Stimulated activated CD8-positive, alpha-beta memory T cell treated with anti-CD3 and anti-CD28 coated beads, Interleukin-7, amount 100 ng/mL, for 48 hours (primary cell): Measurements from ENCODE around the gene HOXB7.

Experiments used
- DNase-seq, 2 donors: peaks; one replicate each; pipeline ENCODE4 v3.0.0-alpha.2; 2020; ENCODE audit warnings: low read depth in 1 of 2; ENCODE audit errors: extremely low read depth in 1 of 2

HOXB7 gene

DNA sequence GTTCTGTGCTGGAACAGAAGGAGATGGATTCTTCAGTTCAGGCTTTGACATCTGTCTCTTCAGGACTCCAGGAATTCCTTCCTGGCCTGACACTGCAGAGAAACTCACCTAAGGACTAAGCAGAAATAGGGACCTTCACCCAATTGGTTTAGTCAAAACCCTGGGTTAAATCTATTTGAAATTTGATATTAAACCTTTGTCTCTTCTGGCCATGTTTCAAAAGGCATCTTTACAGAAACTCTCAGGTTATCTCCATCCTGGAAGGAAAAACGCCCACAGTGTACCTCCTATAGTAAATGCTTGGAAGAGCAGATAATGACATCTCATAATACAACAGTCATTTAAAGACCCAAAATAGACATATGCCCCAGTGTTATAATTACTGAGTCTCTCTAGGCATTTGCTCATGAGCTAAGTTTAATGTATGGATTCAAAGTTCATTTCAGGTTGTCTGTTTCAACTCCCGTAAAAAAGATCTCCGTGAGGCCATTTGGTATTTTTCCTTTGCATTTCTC, 27.1 kb downstream of the HOXB7 start:
- DNase-seq: no peak

DNA sequence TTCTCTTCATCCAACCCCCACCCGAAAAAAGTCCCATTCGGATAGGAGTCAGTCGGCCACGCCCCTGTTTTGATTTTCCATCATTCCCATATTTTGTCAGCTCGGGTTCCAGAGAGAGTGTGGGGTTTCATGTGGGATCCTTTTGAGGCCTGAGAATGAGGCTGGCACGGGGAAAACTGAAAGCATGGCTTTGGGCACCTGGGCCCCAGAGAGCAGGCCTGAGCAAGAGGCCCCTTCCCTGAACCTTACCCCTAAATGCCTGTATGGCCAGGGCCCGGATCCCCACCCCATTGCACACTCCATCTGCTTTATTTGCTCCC, 28.1 kb downstream of the HOXB7 start:
- no peak for DNase-seq

DNA sequence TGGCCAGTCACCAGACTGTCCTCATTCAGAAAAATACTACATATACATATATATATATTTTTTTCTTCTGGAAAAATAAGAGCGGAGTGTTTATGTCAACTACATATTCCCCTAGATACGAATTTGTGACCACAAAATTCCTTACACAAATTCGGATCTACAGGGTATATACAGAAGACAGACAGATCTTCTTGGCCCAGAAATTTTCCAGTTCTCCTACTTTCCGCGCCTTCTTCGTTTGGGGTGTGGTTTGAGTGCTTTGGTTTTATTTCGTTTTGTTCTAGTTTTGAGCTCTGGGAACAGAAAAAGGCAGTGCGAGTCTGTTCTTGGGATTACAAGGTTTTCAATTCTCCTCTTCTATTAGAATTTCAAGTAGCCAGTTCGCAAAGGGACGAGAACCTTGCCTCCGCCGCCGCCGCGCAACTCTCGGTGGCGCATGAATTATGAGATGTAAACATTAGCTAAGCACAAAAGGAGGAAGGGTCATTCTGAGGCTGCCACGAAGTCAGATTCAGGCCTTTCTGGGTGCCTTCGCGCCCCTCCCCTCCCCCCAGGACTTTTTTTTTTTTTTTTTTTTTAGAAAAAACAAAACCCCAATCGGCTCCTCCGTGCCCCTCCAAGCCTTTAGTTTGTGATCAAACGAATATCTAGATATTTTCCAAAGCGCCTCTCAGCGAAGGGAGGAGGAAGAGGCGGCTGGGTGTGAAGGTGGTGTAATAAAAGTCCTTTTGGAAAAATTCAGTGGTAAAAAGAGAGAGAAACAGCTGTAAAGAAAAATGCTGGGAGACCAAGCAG, 30.9 kb downstream of the HOXB7 start:
- DNase-seq: no peak

DNA sequence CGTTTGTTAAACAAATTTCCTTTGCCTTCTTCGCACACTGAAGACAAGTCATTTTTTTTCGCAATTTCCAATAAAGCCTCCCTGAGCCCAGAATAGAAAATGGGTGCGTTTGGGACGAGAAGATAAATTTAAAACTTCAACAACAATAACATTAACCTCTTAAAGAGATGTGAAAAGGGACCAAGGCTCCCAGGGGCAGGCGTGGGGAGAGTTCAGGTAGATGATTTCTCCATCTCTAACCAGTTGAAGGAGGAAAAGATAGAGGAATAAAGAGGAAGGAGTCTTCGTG, 31.4 kb downstream of the HOXB7 start:
- DNase-seq: no peak

DNA sequence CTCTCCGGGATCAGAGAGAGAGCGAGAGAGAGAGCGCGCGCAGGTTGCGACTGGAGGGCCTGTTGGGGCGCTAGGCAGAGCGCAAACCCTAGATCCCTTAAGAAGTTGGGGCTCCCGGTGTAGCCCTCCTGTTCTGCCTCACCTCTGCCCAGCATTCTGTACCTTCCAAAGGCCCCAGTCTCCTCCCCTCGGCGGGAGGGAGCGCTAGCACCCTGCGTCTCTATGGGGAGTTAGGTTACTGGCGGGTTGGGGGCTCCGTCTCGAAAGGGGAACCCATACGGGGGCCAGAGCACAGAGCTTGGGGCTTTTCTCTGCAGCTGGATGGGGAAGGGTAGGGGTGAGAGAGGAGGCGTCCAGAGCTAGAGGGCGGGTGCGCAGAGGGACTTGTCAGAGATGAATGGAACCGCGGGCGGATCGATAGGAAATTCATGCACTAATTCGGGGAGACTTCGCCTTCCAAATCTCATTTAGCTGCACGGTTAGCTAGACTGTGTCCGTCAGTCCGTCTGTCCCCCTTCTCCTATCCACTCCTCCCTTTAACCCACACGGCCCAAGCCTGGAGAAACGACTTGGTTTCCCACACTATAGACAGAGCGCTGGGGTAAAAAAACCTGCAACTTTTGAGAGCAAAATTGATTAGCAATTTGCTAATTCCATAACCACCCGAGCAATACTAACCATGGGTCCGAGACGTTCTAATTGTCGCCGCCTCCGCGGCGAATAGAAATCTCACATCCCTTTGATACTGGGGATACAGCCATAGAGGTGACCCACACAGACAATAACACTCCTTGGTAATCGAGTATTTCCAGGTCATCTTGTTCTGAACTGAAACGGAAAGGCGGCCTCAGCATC, 32.0 kb downstream of the HOXB7 start:
- no peak for DNase-seq

DNA sequence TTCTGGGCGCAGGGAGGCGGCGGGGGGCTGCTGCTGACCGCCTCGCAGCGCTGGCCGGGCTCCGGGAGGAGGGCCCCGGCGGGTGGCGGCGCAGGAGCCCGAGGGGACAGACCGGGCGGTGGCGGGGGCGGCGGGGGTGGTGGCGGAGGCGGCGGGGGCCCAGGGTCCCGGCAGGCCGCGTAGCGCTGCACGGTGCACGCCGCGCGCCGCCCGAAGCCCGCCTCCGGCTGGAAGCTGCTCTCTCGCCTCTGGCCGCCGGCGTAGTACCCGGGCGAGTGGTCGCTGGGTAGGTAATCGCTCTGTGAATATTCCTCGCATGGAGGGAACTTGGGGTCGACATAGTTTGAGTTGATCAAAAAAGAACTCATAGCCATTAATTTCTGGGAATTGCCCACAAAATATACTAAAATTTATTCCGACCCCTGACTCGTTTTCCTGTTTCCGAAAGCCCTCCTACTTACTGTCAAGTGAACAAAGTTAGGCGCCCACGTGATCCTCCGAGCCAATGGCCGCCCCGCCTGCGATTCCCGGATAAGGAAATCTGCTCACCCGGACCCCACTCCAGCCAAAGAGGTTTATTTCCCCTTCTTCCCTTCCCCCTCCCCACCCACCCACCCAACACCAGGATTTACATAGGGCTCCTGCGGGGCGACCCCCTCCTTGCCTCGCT, 32.7 kb downstream of the HOXB7 start, which contains the start of gene HOXB4:
Gene HOXB4, minus strand, starts transcription at position 405 of the 670 bp plus-strand sequence. Its CDS starts 31 bp downstream, at position 374.
- DNase-seq: peak in 1 of 2 donors; percentile 61

DNA sequence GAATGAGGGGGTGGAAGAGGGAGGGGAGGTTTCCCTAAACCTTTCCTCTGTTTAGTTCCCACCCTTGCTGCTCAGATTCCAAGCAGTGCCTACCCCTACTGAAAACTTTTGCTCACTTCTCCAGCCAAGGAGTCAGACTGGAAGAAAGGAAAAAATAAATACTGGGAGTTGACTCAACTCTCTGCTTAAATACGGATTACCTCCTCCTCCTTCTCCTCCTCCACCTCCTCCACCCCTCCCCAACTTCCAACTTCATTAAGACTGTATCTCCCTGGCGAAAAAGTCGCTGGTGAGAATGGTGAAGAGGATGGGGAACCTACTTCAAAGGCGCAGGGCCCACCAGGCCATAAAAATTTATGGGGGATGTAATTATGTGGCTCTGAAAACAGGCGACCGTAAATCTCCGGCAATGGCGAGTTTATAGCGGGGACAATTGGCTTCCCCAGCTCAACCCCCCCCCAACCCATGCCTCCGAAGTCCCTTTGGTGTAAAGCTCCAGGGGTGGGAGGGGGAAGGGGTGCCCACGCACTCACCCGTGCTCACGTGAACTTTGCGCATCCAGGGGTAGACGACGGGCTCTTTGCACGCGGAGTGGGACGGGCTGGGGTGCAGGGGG, 33.4 kb downstream of the HOXB7 start:
- DNase-seq: no peak

DNA sequence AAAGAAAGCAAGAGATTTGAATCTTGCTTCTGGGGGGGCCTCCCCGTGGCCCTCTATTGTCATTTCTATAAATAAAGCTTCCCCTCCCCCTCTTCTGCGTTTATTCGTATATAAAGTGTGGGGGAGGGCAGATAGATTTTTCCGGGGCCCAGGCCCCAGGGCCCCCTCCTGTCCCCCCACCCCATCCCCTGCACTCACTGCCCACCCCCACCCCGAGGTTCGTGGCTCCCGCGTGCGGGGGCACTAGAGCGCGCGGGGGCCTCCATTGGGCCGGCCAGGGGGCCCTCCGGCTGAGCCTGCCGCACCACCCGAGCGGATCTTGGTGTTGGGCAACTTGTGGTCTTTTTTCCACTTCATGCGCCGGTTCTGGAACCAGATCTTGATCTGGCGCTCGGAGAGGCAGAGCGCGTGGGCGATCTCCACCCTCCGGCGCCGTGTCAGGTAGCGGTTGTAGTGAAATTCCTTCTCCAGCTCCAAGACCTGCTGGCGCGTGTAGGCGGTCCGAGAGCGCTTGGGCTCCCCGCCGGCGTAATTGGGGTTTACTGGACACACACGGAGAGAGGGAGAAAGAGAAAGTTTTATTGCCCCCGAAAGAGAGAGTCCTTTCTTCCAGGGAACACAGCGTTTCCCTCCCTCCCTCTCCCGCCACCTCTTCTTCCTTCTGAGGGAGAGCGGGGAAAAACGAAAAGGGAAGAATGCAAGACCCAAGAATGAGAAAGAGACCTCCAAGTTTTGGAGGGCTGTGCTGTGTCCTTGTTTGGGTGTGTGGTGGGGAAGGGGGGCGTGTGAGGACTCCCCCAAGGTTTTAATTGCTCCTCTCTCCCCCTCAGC, 34.1 kb downstream of the HOXB7 start:
- no peak for DNase-seq

DNA sequence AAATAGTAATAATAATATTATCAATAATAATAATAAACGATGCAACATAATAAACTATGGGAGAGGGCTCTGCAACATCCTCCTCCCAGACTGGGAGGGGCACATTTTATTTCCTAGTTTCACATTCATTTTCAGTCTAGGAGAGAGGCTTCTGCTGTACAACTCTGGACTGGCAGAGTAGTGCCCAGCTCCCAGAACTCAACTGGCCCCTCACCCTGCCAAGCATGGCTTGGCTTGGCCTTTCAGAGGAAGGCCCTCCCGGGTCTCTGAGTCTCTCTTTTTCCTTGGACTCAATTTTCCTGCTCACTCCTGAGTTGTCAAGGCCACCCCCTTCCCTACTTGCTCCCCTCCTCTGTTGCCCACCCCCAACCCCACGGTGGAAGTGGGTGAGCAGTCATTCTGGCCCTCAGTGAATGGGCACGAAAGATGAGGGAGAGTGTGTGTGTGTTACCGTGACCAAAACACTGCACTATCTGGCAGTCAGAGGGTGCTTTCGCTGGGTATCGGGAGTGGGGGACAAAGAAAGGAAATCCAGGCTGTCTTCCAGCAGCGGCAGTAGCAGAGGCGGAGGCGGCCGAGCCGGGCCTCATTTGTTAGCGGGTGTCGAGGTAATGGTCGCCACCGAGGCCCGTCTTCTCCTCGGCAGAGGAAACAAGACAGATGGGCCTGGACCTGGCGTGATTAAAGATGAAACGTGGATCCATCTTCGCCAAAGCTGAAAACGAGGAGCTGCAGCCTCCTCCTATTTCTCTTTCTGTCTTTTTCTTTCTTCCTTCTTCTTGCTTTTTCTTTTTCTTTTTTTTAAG, 34.9 kb downstream of the HOXB7 start:
- no peak for DNase-seq

DNA sequence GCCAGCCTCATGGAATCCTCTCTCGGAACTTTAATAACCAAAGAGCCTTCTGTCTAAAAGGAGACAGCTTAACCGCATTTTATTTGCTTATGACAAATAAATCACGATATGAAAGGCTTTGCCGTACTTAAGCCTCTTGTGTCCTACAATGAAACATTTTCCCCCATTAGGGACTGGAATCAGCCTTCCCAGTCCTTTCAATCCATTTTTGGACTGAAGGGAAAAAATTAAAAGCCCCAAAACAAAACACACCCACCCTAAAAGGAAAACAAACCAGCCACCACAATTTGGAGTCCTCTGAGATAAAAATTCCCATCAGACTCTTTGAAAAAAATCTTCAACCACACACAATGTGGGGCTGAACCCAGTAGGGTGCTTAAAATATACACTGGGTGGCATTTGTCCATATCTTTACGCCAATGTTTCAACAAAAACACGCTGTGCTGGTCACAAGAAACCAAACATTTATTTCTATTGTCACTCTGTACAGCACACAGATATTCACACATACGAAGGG, 35.7 kb downstream of the HOXB7 start:
- no peak for DNase-seq

DNA sequence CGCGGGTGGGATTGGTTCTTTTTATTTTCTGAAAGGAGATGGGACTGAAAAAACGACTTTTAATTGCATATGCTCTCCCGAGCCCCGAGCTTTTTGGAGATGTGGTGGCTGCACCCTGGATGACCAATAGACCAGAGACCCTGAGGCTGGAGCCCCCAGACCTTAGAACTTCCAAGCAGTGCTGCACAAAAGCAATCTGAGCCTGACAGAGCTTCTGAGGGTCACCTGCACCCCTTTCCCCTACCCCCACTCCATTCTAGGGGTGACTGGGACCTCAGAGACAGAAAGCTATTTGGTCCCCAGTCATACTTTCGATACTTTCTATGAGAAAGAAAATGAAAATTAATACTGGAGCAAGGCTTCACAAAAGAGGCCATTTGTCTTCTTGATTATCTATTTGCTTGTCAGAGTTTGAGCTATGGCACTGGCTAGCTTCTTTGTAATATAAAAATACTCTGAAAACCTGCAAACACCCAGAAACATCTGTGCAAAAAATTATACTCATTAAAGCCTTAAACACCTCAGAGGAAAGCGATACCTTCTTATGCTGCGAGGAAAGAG, 36.2 kb downstream of the HOXB7 start:
- no peak for DNase-seq

DNA sequence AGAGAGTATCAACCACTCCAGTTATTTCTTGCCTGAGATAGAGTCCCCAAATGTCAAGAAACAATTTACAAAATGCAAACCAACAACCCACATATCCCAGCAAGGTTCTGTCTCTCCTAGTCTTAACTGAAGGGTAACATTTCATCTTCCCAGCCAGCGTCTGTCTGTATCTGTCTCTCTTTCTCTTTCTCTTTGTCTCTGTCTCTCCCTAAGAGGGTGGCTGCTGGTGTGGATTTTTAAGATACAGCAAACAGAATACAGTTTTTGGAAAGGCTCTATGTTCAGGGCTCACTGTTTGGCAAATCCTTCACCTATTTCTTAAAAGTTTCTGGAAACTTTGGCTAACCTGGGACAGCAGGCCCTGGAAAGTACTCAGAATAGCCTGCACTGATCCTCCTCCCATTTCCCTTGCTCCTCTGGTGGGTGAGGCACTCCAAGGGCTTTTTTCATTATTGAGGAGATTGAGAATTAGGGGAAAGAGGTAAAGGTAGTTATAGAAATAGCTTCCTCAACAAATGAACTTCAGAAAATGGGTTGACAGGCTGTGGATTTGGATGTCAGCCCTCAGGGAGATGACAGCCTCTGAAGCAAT, 38.9 kb downstream of the HOXB7 start:
- no peak for DNase-seq

DNA sequence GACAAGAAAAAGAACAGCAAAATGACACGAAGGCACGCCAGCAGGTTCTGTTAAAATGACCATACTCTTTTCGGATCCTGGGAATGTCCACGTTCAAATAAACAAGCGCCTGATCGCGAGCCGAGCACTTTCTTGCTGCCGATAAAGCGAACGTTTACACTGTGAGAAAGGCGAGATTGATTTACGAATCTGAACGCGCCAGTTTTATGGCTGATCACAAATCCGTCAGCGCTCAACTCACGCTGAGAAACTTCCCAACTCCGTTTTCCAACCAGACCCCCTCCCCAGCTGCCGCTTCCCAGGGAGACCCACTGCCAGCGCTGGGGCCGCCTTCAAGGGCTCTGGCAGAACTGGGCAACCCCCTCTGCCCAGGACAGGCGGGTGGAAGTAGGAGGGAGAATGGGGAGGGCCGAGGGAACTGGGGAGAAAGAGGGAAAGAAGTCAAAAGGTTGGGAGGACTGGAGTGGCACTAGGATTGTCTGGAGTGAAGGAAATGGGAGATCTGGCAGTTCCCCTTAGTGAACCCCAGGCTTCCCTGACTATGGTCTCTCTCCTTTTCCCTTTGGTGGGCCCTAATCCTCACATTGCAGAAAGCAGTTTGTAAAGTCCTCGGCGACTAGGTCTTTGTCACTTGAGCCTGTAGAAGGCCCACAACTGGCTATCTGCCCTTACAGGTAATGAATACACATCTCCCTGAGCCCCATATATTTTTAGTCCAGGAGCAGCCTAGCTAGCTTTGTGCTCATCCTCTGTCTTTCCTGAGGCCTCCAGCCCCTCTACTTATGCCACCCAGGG, 39.6 kb downstream of the HOXB7 start:
- no peak for DNase-seq

DNA sequence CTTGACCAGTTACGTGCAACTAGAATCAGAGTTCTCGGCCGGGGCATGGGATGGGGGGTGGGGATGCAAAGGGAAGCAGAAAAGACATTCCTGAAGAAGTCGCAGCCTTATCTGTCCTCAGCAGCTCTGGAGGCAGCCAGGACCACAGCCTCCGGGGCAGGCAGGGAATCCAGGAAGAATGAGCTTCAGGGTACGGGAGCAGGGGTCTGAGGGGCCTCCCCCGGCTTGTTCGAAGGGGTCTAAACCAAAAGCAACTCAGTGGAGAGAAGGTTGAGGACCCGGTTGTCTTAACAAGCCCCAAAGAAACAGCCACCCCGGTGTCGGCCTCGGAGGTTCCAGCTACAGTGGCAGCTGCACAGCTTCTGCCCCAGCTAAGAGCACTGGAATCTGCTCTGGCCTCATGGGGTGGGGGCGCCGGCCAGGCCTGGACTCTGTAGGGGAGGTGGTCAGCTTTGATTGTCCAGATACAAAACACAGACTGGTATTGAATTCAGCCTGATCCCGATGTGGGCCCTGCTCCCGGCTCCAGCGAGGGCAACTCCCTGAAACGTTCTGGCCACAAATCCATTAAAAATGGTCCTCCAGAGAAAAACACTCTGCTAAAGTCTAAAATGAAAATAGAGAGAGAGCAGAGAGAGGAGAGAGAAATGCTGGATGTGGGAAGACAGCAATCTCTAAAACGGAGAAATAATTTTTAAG, 40.3 kb downstream of the HOXB7 start:
- no peak for DNase-seq

DNA sequence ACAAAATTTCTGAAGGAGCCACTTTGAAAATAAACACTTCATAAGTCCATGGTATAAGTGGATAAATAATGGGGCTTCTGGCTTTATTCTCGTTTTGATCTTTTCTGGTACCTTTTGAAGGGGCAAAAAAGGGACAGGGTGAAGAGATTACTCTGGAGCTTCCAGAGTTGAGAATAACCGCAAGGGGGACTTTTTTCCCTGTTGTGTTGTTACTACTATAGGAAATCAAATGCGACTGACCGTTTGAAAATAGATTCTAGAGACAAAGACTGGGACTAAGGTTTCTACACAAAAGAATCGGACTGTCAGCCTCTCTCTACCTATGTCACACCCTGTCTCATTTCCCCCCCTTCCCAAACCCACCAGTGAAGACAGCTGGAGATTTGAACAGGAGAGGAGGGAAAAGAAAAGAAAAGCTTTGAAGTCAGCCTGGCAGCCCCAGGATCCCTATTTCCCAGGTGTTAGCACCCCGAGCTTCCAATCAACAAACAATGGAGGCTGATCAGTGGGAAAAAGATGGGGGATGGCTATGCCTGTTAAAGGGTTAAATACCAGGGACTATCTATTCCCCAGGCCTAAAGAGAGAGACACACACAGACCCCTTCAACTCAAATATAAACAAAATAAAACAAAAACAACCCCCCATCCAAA, 41.0 kb downstream of the HOXB7 start:
- DNase-seq: no peak

DNA sequence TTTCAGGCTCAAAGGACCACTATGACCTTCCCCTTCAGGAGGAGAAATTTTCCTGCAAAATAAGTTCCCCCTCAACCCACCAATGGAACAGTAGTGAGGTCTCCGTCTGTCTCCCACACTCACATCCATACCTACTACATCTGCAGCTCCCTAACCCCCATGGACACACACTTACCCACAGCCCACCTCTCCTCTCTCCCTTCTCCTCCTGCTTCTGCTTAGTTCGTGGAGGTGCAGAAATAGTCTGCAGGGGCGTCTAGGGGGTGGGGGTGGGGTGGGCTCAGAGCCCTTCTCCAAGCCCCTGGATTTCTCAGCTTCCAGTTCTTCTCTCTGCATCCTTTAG, 41.6 kb downstream of the HOXB7 start:
- DNase-seq: no peak
